Immature natural killer cell (primary cell): ENCODE results near the gene CPNE4. TPM values are rescaled to one million over a fixed set of nuclear protein-coding genes. Genes with fewer than 3 reads are reported as not detected.

Experiments used
- DNase-seq, 3 donors: peaks; one replicate each; pipeline ENCODE4 v3.0.0; 2022; ENCODE audit warnings: mixed read lengths in 1 of 3
- H3K27ac Mint-ChIP-seq, 6 donors: one replicate each; pipeline ENCODE4 v1.8.0; 2020; ENCODE audit warnings: mixed read lengths in 6 of 6, mild to moderate bottlenecking in 5 of 6, inconsistent platforms in 4 of 6, moderate library complexity in 3 of 6
- H3K27me3 Mint-ChIP-seq, 3 donors: one replicate each; pipeline ENCODE4 v1.8.0; 2020 to 2021; ENCODE audit warnings: low read depth in 3 of 3, mild to moderate bottlenecking in 3 of 3, mixed read lengths in 3 of 3, moderate library complexity in 3 of 3, inconsistent platforms in 1 of 3
- H3K36me3 Mint-ChIP-seq, 3 donors: one replicate each; pipeline ENCODE4 v1.8.0; 2020; ENCODE audit warnings: mixed read lengths in 3 of 3, inconsistent platforms in 2 of 3, mild to moderate bottlenecking in 2 of 3
- H3K4me1 Mint-ChIP-seq, 2 donors: one replicate each; pipeline ENCODE4 v1.8.0; 2020; ENCODE audit warnings: inconsistent platforms in 2 of 2, mild to moderate bottlenecking in 2 of 2, mixed read lengths in 2 of 2, moderate library complexity in 1 of 2
- H3K4me3 Mint-ChIP-seq, 5 donors: one replicate each; pipeline ENCODE4 v1.8.0; 2020; ENCODE audit warnings: mild to moderate bottlenecking in 5 of 5, mixed read lengths in 5 of 5, inconsistent platforms in 3 of 5, moderate library complexity in 3 of 5
- H3K9me3 Mint-ChIP-seq, 6 donors: one replicate each; pipeline ENCODE4 v1.8.0; 2020; ENCODE audit warnings: mild to moderate bottlenecking in 6 of 6, mixed read lengths in 6 of 6, inconsistent platforms in 4 of 6, moderate library complexity in 3 of 6
- polyA plus RNA-seq, 3 donors: library from polyadenylated mRNA; unstranded; fragments of 300-500 nt; fragmentation: Illumina TruSeq; gene quantifications; one replicate each; pipeline ENCODE4 v1.2.3, GENCODE V29; 2021

CPNE4 gene
- polyA plus RNA-seq, 3 donors from 2014 or later, result not detected

- Mint-ChIP-seq H3K4me3 (no peak overlapping the region), H3K4me1 (no peaks in the 10 kb centered on the region), H3K36me3 (no peaks in the 10 kb centered on the region), H3K27ac (no peak overlapping the region), H3K9me3 (no peaks in the 10 kb centered on the region), H3K27me3 (peaks cover 0 to 3% (median 0%) of the 10 kb centered on the region in 3 donors)
- no peak for DNase-seq
These were observed 426.1 kb downstream of the CPNE4 start for GRCh38 chr3:131608741-131609140.

- no peak overlapping the region for H3K4me3 Mint-ChIP-seq
- DNase-seq, result no peak
- no peaks in the 10 kb centered on the region for H3K4me1 Mint-ChIP-seq
- no peaks in the 10 kb centered on the region for H3K36me3 Mint-ChIP-seq
- H3K27me3 Mint-ChIP-seq, result peaks cover 0 to 3% (median 0%) of the 10 kb centered on the region in 3 donors
- no peaks in the 10 kb centered on the region for H3K9me3 Mint-ChIP-seq
- no peak overlapping the region for H3K27ac Mint-ChIP-seq
These were observed 426.5 kb downstream of the CPNE4 start for GRCh38 chr3:131608296-131608695.

GRCh38 chr3:131605916-131606315 is 428.9 kb downstream of the CPNE4 start:
- H3K9me3 Mint-ChIP-seq, result no peaks in the 10 kb centered on the region
- H3K27ac Mint-ChIP-seq, result no peak overlapping the region
- no peak overlapping the region for H3K4me3 Mint-ChIP-seq
- H3K4me1 Mint-ChIP-seq, result no peaks in the 10 kb centered on the region
- no peak for DNase-seq
- peaks cover 0 to 5% (median 3%) of the 10 kb centered on the region in 3 donors for H3K27me3 Mint-ChIP-seq
- no peaks in the 10 kb centered on the region for H3K36me3 Mint-ChIP-seq

GRCh38 chr3:131602011-131602779 is 432.6 kb downstream of the CPNE4 start:
- Mint-ChIP-seq H3K9me3 (no peaks in the 10 kb centered on the region), H3K4me1 (no peaks in the 10 kb centered on the region), H3K4me3 (no peak overlapping the region), H3K36me3 (no peaks in the 10 kb centered on the region), H3K27me3 (peaks cover 3 to 5% (median 3%) of the 10 kb centered on the region in 3 donors), H3K27ac (no peak overlapping the region)
- DNase-seq, result no peak

GRCh38 chr3:131597816-131598215 is 437.0 kb downstream of the CPNE4 start:
- Mint-ChIP-seq H3K36me3 (no peaks in the 10 kb centered on the region), H3K27me3 (peaks cover 0 to 8% (median 6%) of the 10 kb centered on the region in 3 donors), H3K4me3 (no peak overlapping the region), H3K27ac (no peak overlapping the region), H3K4me1 (no peaks in the 10 kb centered on the region), H3K9me3 (no peaks in the 10 kb centered on the region)
- no peak for DNase-seq

GRCh38 chr3:131596884-131597283 is 437.9 kb downstream of the CPNE4 start:
- H3K4me3 Mint-ChIP-seq, result no peak overlapping the region
- no peak overlapping the region for H3K27ac Mint-ChIP-seq
- H3K27me3 Mint-ChIP-seq, result peaks cover 0 to 8% (median 6%) of the 10 kb centered on the region in 3 donors
- H3K4me1 Mint-ChIP-seq, result no peaks in the 10 kb centered on the region
- no peaks in the 10 kb centered on the region for H3K9me3 Mint-ChIP-seq
- no peaks in the 10 kb centered on the region for H3K36me3 Mint-ChIP-seq
- DNase-seq, result no peak

GRCh38 chr3:131591394-131592014 is 443.3 kb downstream of the CPNE4 start:
- H3K27me3 Mint-ChIP-seq, result peaks cover 0 to 4% (median 2%) of the 10 kb centered on the region in 3 donors
- H3K4me3 Mint-ChIP-seq, result no peak overlapping the region
- H3K27ac Mint-ChIP-seq, result no peak overlapping the region
- H3K4me1 Mint-ChIP-seq, result no peaks in the 10 kb centered on the region
- DNase-seq, result no peak
- no peaks in the 10 kb centered on the region for H3K36me3 Mint-ChIP-seq
- H3K9me3 Mint-ChIP-seq, result no peaks in the 10 kb centered on the region

GRCh38 chr3:131586277-131586676 is 448.5 kb downstream of the CPNE4 start:
- no peak for DNase-seq
- H3K36me3 Mint-ChIP-seq, result no peaks in the 10 kb centered on the region
- peaks cover 0 to 3% (median 3%) of the 10 kb centered on the region in 3 donors for H3K27me3 Mint-ChIP-seq
- H3K4me3 Mint-ChIP-seq, result no peak overlapping the region
- no peaks in the 10 kb centered on the region for H3K4me1 Mint-ChIP-seq
- H3K9me3 Mint-ChIP-seq, result no peaks in the 10 kb centered on the region
- no peak overlapping the region for H3K27ac Mint-ChIP-seq

- Mint-ChIP-seq H3K36me3 (no peaks in the 10 kb centered on the region), H3K27me3 (peaks cover 0 to 3% (median 1%) of the 10 kb centered on the region in 3 donors), H3K9me3 (no peaks in the 10 kb centered on the region), H3K4me1 (no peaks in the 10 kb centered on the region), H3K4me3 (no peak overlapping the region), H3K27ac (no peak overlapping the region)
- DNase-seq, result no peak
These were observed 452.4 kb downstream of the CPNE4 start for GRCh38 chr3:131582438-131582837.

- peaks cover 0 to 6% (median 0%) of the 10 kb centered on the region in 3 donors for H3K27me3 Mint-ChIP-seq
- H3K4me1 Mint-ChIP-seq, result peaks cover 0 to 14% of the 10 kb centered on the region in 2 donors
- no peak overlapping the region for H3K27ac Mint-ChIP-seq
- H3K4me3 Mint-ChIP-seq, result no peak overlapping the region
- DNase-seq, result no peak
- no peaks in the 10 kb centered on the region for H3K36me3 Mint-ChIP-seq
- no peaks in the 10 kb centered on the region for H3K9me3 Mint-ChIP-seq
These were observed 466.4 kb downstream of the CPNE4 start for GRCh38 chr3:131568460-131568859.

GRCh38 chr3:131564812-131565211 is 470.0 kb downstream of the CPNE4 start:
- Mint-ChIP-seq H3K9me3 (no peaks in the 10 kb centered on the region), H3K4me1 (no peaks in the 10 kb centered on the region), H3K36me3 (no peaks in the 10 kb centered on the region), H3K27ac (no peak overlapping the region), H3K4me3 (no peak overlapping the region), H3K27me3 (peaks cover 0 to 5% (median 0%) of the 10 kb centered on the region in 3 donors)
- no peak for DNase-seq

- Mint-ChIP-seq H3K4me1 (no peaks in the 10 kb centered on the region), H3K4me3 (no peak overlapping the region), H3K27me3 (peaks cover 0 to 7% (median 2%) of the 10 kb centered on the region in 3 donors), H3K27ac (no peak overlapping the region), H3K9me3 (no peaks in the 10 kb centered on the region), H3K36me3 (no peaks in the 10 kb centered on the region)
- no peak for DNase-seq
These were observed 473.3 kb downstream of the CPNE4 start for GRCh38 chr3:131561511-131561910.

- H3K4me3 Mint-ChIP-seq, result no peak overlapping the region
- no peaks in the 10 kb centered on the region for H3K4me1 Mint-ChIP-seq
- no peak for DNase-seq
- no peak overlapping the region for H3K27ac Mint-ChIP-seq
- peaks cover 0 to 7% (median 3%) of the 10 kb centered on the region in 3 donors for H3K27me3 Mint-ChIP-seq
- H3K9me3 Mint-ChIP-seq, result no peaks in the 10 kb centered on the region
- no peaks in the 10 kb centered on the region for H3K36me3 Mint-ChIP-seq
These were observed 474.0 kb downstream of the CPNE4 start for GRCh38 chr3:131560795-131561194.

GRCh38 chr3:131555456-131555855 is 479.4 kb downstream of the CPNE4 start:
- Mint-ChIP-seq H3K36me3 (no peaks in the 10 kb centered on the region), H3K9me3 (no peaks in the 10 kb centered on the region), H3K4me3 (no peak overlapping the region), H3K27me3 (peaks cover 3 to 8% (median 5%) of the 10 kb centered on the region in 3 donors), H3K27ac (no peak overlapping the region), H3K4me1 (no peaks in the 10 kb centered on the region)
- no peak for DNase-seq
